Neural crest cell (in vitro differentiated cells): ENCODE results near the gene ZNF430. TPM values are rescaled to one million over a fixed set of nuclear protein-coding genes. Genes with fewer than 3 reads are reported as not detected.

Experiments used
- DNase-seq: peaks from one replicate; pipeline ENCODE4 v3.0.0; 2021; ENCODE audit warnings: low read depth, mixed read lengths, low spot score
- H3K27ac Mint-ChIP-seq: one replicate; pipeline ENCODE4 v1.8.0; 2021; ENCODE audit warnings: mild to moderate bottlenecking, mixed read lengths; ENCODE audit not compliant: unreplicated experiment
- H3K27me3 Mint-ChIP-seq: 2 replicates; pipeline ENCODE4 v1.8.0; 2021; ENCODE audit warnings: low read depth, mild to moderate bottlenecking, mixed read lengths
- H3K36me3 Mint-ChIP-seq: 2 replicates; pipeline ENCODE4 v1.8.0; 2021; ENCODE audit warnings: low read depth, mild to moderate bottlenecking, mixed read lengths
- H3K4me1 Mint-ChIP-seq: 2 replicates; pipeline ENCODE4 v1.8.0; 2021; ENCODE audit warnings: mixed read lengths
- H3K4me3 Mint-ChIP-seq: one replicate; pipeline ENCODE4 v1.8.0; 2021; ENCODE audit warnings: mild to moderate bottlenecking, mixed read lengths
- H3K9me3 Mint-ChIP-seq: 2 replicates; pipeline ENCODE4 v1.8.0; 2021; ENCODE audit warnings: mixed read lengths
- total RNA-seq: library from RNA; stranded (reverse); gene quantifications from 2 replicates; pipeline ENCODE4 v1.2.1, GENCODE V29; 2021
- TF ChIP-seq, protein P1 (sequence below): fragments of 200-600 bp; sonication (generic); conservative IDR thresholded peaks from 2 replicates; pipeline ENCODE4 v1.5.0; 2021; ENCODE audit warnings: antibody characterized with exemption, mild to moderate bottlenecking

ZNF430 gene
- total RNA-seq, 1 donor from 2014 or later, result 20.9 TPM

DNA sequence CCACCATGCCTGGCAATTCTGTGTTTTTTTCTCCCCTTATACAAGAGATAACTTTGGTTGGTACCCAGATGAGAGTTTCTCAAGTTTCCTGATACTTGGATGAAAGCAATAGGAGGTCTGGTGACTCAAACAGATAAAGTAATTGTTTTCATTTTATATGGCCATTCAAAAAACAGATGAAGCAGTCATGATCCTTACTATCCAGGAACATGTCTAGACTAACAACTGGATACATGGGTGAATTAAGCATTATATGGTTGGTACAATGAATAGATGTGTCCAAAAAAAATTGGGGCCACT lies 8.5 kb downstream of the ZNF430 start:
- Mint-ChIP-seq H3K36me3 (peaks cover 27% of the 10 kb centered on the region), H3K27ac (no peak overlapping the region), H3K4me1 (peaks cover 8% of the 10 kb centered on the region), H3K9me3 (no peaks in the 10 kb centered on the region), H3K27me3 (no peaks in the 10 kb centered on the region), H3K4me3 (no peak overlapping the region)
- TF ChIP-seq, protein P1, sequence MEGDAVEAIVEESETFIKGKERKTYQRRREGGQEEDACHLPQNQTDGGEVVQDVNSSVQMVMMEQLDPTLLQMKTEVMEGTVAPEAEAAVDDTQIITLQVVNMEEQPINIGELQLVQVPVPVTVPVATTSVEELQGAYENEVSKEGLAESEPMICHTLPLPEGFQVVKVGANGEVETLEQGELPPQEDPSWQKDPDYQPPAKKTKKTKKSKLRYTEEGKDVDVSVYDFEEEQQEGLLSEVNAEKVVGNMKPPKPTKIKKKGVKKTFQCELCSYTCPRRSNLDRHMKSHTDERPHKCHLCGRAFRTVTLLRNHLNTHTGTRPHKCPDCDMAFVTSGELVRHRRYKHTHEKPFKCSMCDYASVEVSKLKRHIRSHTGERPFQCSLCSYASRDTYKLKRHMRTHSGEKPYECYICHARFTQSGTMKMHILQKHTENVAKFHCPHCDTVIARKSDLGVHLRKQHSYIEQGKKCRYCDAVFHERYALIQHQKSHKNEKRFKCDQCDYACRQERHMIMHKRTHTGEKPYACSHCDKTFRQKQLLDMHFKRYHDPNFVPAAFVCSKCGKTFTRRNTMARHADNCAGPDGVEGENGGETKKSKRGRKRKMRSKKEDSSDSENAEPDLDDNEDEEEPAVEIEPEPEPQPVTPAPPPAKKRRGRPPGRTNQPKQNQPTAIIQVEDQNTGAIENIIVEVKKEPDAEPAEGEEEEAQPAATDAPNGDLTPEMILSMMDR, result no peak
- no peak for DNase-seq

DNA sequence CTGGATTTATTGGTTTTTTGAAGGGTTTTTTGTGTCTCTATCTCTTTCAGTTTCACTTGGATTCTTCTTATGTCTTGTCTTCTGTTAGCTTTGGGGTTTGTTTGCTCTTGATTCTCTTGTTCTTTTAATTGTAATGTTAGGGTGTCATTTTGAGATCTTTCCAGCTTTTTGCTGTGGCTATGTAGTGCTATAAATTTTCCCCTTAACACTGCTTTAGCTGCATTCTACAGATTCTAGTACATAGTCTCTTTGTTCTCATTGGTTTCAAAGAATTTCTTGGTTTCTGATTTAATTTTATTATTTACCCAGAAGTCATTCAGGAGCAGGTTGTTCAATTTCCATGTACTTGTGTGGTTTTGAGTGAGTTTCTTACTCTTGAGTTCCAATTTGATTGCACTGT lies 24.6 kb downstream of the ZNF430 start:
- Mint-ChIP-seq H3K27me3 (no peaks in the 10 kb centered on the region), H3K36me3 (peaks cover 69% of the 10 kb centered on the region), H3K4me1 (no peaks in the 10 kb centered on the region), H3K27ac (no peak overlapping the region), H3K9me3 (peaks cover 40% of the 10 kb centered on the region), H3K4me3 (no peak overlapping the region)
- TF ChIP-seq, protein P1, result no peak
- DNase-seq, result no peak

DNA sequence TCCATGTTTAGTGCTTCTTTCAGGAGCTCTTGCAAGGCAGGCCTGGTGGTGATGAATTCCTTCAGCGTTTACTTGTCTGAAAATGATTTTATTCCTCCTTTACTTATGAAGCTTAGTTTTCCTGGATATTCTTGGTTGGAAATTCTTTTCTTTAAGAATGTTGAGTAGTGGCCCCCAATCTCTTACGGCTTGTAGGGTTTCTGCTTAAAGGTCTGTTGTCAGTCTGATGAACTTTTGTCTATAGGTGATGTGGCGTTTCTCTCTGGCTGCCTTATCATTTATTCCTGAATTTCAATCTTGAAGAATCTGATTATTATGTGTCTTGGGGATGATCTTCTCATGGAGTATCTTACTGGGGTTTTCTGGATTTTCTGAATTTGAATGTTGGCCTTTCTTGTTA lies 26.0 kb downstream of the ZNF430 start:
- no peaks in the 10 kb centered on the region for H3K27me3 Mint-ChIP-seq
- TF ChIP-seq, protein P1, result no peak
- H3K9me3 Mint-ChIP-seq, result peaks cover 42% of the 10 kb centered on the region
- no peak overlapping the region for H3K4me3 Mint-ChIP-seq
- peaks cover 63% of the 10 kb centered on the region for H3K36me3 Mint-ChIP-seq
- no peaks in the 10 kb centered on the region for H3K4me1 Mint-ChIP-seq
- H3K27ac Mint-ChIP-seq, result no peak overlapping the region
- no peak for DNase-seq

DNA sequence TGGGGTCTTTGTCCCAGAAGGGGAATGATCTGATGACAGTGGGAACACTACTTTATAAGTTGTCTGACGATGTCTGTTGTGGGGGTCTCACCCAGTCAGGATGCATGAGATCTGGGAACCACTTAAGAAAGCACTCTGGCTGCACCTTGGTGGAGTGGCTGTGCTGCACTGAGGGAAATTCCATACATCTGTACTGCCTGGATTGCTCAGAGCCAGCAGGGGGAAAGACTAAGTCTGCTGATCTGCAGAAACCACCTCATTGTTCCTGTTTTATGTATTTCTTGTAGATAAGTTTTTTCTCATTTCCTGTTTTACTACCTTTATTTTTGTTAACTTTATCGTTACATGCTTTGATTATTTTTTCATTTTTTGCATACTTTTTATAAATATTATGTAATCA lies 27.3 kb downstream of the ZNF430 start:
- DNase-seq, result no peak
- Mint-ChIP-seq H3K27me3 (no peaks in the 10 kb centered on the region), H3K36me3 (peaks cover 62% of the 10 kb centered on the region), H3K27ac (no peak overlapping the region), H3K9me3 (peaks cover 45% of the 10 kb centered on the region), H3K4me3 (no peak overlapping the region), H3K4me1 (no peaks in the 10 kb centered on the region)
- TF ChIP-seq, protein P1, result no peak

DNA sequence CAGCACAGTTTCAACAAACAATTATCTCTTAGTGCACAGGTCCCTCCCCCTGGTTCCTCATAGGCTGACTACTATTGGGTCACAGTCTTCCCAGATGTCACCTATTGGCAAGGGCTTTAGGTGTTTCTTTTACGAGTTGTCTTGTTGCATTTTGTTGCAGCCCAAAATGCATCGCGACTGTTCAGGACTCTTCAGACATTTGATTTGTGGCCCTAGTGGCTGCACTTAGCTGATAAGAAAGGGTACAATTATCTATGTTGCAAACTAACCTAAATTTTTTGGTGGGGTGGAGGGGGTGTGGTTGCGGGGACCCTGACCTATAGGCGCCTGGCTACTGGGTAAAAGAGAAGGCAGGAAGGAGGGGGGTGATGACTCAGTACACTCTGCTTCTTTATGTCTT lies 32.4 kb downstream of the ZNF430 start:
- no peak overlapping the region for H3K27ac Mint-ChIP-seq
- peaks cover 53% of the 10 kb centered on the region for H3K36me3 Mint-ChIP-seq
- TF ChIP-seq, protein P1, result no peak
- DNase-seq, result no peak
- peaks cover 23% of the 10 kb centered on the region for H3K9me3 Mint-ChIP-seq
- no peak overlapping the region for H3K4me3 Mint-ChIP-seq
- H3K27me3 Mint-ChIP-seq, result no peaks in the 10 kb centered on the region
- no peaks in the 10 kb centered on the region for H3K4me1 Mint-ChIP-seq

DNA sequence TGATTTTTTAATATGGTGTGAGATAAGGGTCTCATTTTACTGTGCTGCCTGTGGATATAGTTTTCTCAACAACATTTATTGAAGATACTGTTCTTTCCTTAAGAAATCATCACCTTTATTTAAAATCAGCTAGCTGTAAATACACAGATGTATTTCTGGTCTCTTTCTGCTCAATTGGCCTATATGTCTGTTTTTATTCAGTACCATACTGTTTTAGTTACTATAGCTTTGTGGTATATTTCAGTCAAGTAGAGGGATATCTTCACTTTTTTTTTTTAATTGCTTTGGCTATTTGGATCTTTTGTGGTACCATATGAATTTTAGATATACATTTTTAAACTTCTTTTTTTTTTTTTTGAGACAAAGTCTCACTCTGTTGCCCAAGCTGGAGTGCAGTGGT lies 44.9 kb downstream of the ZNF430 start:
- no peaks in the 10 kb centered on the region for H3K4me1 Mint-ChIP-seq

More for the DNA sequence above, 44.9 kb downstream of the ZNF430 start:
- Mint-ChIP-seq H3K36me3 (peaks cover 30% of the 10 kb centered on the region), H3K27me3 (no peaks in the 10 kb centered on the region), H3K27ac (no peak overlapping the region), H3K9me3 (peaks cover 3% of the 10 kb centered on the region), H3K4me3 (no peak overlapping the region)
- TF ChIP-seq, protein P1, result no peak
- DNase-seq, result no peak
